HL-60/S4 treated with phorbol 12-myristate 13-acetate at 8.2 ng/mL for 4 days and 3 days (cell line): ENCODE measurements around the gene TOP3B.

Experiments used
- in situ Hi-C: fragments of 300-500 bp; cut with MboI; formaldehyde crosslinking; loops from 2 replicates; pipeline ENCODE4 v1.15.0; 2022; ENCODE audit warnings: low sequenced_read_pairs

TOP3B gene

GRCh38 chr22:21907638-21908522 is 74.7 kb downstream of the TOP3B start:
- in situ Hi-C loops: no loop called here
